GM23338 (cell line): ENCODE measurements around the gene SIGLEC7.

Experiments used
- CREB1 ChIP-seq: fragments of 250-450 bp; sonication (Bioruptor Pico); IDR thresholded peaks from 2 replicates; pipeline ENCODE4 v1.5.0; 2020; ENCODE audit warnings: low read depth, mild to moderate bottlenecking, moderate library complexity
- EZH2 ChIP-seq: fragments of 200-600 bp; sonication (generic); IDR thresholded peaks from one replicate; pipeline ENCODE4 v1.8.0; 2017; ENCODE audit warnings: antibody characterized with exemption, mild to moderate bottlenecking, low read depth; ENCODE audit not compliant: unreplicated experiment
- EZH2phosphoT487 ChIP-seq: fragments of 200-600 bp; sonication (generic); IDR thresholded peaks from one replicate; pipeline ENCODE4 v1.8.1; 2018; ENCODE audit warnings: antibody characterized with exemption; ENCODE audit not compliant: unreplicated experiment
- JUNB ChIP-seq: IDR thresholded peaks from one replicate; pipeline ENCODE4 v1.6.1; 2016; ENCODE audit warnings: antibody characterized with exemption; ENCODE audit not compliant: unreplicated experiment
- NANOG ChIP-seq: IDR thresholded peaks from 2 replicates; pipeline ENCODE4 v1.6.1; 2016; ENCODE audit warnings: antibody characterized with exemption, borderline replicate concordance
- POLR2AphosphoS5 ChIP-seq: IDR thresholded peaks from 2 replicates; pipeline ENCODE4 v1.6.1; 2016; ENCODE audit warnings: antibody characterized with exemption, low read depth
- STAT1 ChIP-seq: IDR thresholded peaks from one replicate; pipeline ENCODE4 v1.6.1; 2016; ENCODE audit warnings: antibody characterized with exemption; ENCODE audit not compliant: unreplicated experiment
- ZNF114 ChIP-seq: fragments of 250-450 bp; sonication (Bioruptor Pico); IDR thresholded peaks from 2 replicates; pipeline ENCODE4 v1.5.0; 2020; ENCODE audit warnings: mild to moderate bottlenecking, moderate library complexity
- ZNF331 ChIP-seq: fragments of 250-450 bp; sonication (Bioruptor Pico); IDR thresholded peaks from 2 replicates; pipeline ENCODE4 v1.5.0; 2020; ENCODE audit warnings: low read depth, mild to moderate bottlenecking, moderate library complexity
- TF ChIP-seq, protein P1 (sequence below), 2 experiments: fragments of 200-600 bp in 1 of 2; sonication (generic) in 1 of 2; conservative IDR thresholded peaks; 2 replicates each; pipeline versions ENCODE4 v1.5.1 to v1.6.1; 2016 to 2017; ENCODE audit warnings: antibody characterized with exemption in 2 of 2, low read depth in 2 of 2, mild to moderate bottlenecking in 2 of 2, moderate library complexity in 1 of 2
- TF ChIP-seq, protein P2 (sequence below): IDR thresholded peaks from 2 replicates; pipeline ENCODE4 v1.6.1; 2016; ENCODE audit warnings: antibody characterized with exemption
- TF ChIP-seq, protein P3 (sequence below): IDR thresholded peaks from one replicate; pipeline ENCODE4 v1.6.1; 2018; ENCODE audit warnings: antibody characterized with exemption; ENCODE audit not compliant: unreplicated experiment
- TF ChIP-seq, protein P4 (sequence below): fragments of 250-450 bp; sonication (Bioruptor Pico); IDR thresholded peaks from 2 replicates; pipeline ENCODE4 v1.5.0; 2020; ENCODE audit warnings: mild to moderate bottlenecking, moderate library complexity

DNA sequence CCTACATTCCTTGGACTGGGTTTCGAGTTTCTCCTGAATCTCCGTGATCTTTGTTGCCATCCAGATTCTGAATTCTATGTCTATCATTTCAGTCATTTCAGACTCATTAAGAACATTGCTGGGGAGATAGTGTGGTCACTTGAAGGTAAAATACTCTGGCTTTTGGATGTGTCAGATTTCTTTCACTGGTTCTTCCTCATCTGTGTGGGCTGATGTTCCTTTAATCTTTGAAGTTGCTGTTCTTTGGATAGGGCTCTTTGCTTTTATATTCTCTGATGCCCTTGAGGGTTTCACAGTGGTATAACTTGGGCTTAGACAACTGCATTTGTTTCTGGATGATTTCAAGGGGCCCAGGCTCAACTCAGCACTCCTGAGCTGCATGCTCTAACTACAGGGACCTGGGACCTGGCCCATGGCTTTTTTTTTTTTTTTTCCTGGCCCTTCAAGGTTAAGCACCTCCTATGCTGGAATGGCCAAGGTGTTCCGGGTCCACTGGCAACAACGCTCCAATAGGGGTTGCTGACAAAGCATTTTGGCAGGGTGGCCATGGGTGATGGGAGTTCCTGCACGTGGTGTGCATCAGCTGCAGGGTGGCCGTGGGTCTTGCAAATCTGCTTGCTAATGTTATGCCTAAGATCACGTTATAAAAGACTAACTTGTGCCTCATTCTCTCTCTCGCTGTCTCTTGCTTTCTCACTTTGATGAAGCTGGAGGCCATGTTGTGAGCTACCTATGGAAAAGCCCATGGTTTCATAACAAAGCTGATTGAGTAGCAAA lies 5.9 kb upstream of the SIGLEC7 start:
- TF ChIP-seq, protein P1, sequence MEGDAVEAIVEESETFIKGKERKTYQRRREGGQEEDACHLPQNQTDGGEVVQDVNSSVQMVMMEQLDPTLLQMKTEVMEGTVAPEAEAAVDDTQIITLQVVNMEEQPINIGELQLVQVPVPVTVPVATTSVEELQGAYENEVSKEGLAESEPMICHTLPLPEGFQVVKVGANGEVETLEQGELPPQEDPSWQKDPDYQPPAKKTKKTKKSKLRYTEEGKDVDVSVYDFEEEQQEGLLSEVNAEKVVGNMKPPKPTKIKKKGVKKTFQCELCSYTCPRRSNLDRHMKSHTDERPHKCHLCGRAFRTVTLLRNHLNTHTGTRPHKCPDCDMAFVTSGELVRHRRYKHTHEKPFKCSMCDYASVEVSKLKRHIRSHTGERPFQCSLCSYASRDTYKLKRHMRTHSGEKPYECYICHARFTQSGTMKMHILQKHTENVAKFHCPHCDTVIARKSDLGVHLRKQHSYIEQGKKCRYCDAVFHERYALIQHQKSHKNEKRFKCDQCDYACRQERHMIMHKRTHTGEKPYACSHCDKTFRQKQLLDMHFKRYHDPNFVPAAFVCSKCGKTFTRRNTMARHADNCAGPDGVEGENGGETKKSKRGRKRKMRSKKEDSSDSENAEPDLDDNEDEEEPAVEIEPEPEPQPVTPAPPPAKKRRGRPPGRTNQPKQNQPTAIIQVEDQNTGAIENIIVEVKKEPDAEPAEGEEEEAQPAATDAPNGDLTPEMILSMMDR (conservative IDR thresholded peaks at IDR 0.05; ENCODE audit: low read depth in 2 of 2), result no peak
- TF ChIP-seq, protein P2, sequence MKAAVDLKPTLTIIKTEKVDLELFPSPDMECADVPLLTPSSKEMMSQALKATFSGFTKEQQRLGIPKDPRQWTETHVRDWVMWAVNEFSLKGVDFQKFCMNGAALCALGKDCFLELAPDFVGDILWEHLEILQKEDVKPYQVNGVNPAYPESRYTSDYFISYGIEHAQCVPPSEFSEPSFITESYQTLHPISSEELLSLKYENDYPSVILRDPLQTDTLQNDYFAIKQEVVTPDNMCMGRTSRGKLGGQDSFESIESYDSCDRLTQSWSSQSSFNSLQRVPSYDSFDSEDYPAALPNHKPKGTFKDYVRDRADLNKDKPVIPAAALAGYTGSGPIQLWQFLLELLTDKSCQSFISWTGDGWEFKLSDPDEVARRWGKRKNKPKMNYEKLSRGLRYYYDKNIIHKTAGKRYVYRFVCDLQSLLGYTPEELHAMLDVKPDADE, result no peak
- TF ChIP-seq EZH2 (no peak), EZH2phosphoT487 (no peak), ZNF114 (no peak), JUNB (no peak), POLR2AphosphoS5 (no peak), CREB1 (CRISPR knock-in tag) (no peak), ZNF331 (no peak), NANOG (no peak), STAT1 (no peak)
- TF ChIP-seq, protein P3, sequence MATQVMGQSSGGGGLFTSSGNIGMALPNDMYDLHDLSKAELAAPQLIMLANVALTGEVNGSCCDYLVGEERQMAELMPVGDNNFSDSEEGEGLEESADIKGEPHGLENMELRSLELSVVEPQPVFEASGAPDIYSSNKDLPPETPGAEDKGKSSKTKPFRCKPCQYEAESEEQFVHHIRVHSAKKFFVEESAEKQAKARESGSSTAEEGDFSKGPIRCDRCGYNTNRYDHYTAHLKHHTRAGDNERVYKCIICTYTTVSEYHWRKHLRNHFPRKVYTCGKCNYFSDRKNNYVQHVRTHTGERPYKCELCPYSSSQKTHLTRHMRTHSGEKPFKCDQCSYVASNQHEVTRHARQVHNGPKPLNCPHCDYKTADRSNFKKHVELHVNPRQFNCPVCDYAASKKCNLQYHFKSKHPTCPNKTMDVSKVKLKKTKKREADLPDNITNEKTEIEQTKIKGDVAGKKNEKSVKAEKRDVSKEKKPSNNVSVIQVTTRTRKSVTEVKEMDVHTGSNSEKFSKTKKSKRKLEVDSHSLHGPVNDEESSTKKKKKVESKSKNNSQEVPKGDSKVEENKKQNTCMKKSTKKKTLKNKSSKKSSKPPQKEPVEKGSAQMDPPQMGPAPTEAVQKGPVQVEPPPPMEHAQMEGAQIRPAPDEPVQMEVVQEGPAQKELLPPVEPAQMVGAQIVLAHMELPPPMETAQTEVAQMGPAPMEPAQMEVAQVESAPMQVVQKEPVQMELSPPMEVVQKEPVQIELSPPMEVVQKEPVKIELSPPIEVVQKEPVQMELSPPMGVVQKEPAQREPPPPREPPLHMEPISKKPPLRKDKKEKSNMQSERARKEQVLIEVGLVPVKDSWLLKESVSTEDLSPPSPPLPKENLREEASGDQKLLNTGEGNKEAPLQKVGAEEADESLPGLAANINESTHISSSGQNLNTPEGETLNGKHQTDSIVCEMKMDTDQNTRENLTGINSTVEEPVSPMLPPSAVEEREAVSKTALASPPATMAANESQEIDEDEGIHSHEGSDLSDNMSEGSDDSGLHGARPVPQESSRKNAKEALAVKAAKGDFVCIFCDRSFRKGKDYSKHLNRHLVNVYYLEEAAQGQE, result no peak
- TF ChIP-seq, protein P4, sequence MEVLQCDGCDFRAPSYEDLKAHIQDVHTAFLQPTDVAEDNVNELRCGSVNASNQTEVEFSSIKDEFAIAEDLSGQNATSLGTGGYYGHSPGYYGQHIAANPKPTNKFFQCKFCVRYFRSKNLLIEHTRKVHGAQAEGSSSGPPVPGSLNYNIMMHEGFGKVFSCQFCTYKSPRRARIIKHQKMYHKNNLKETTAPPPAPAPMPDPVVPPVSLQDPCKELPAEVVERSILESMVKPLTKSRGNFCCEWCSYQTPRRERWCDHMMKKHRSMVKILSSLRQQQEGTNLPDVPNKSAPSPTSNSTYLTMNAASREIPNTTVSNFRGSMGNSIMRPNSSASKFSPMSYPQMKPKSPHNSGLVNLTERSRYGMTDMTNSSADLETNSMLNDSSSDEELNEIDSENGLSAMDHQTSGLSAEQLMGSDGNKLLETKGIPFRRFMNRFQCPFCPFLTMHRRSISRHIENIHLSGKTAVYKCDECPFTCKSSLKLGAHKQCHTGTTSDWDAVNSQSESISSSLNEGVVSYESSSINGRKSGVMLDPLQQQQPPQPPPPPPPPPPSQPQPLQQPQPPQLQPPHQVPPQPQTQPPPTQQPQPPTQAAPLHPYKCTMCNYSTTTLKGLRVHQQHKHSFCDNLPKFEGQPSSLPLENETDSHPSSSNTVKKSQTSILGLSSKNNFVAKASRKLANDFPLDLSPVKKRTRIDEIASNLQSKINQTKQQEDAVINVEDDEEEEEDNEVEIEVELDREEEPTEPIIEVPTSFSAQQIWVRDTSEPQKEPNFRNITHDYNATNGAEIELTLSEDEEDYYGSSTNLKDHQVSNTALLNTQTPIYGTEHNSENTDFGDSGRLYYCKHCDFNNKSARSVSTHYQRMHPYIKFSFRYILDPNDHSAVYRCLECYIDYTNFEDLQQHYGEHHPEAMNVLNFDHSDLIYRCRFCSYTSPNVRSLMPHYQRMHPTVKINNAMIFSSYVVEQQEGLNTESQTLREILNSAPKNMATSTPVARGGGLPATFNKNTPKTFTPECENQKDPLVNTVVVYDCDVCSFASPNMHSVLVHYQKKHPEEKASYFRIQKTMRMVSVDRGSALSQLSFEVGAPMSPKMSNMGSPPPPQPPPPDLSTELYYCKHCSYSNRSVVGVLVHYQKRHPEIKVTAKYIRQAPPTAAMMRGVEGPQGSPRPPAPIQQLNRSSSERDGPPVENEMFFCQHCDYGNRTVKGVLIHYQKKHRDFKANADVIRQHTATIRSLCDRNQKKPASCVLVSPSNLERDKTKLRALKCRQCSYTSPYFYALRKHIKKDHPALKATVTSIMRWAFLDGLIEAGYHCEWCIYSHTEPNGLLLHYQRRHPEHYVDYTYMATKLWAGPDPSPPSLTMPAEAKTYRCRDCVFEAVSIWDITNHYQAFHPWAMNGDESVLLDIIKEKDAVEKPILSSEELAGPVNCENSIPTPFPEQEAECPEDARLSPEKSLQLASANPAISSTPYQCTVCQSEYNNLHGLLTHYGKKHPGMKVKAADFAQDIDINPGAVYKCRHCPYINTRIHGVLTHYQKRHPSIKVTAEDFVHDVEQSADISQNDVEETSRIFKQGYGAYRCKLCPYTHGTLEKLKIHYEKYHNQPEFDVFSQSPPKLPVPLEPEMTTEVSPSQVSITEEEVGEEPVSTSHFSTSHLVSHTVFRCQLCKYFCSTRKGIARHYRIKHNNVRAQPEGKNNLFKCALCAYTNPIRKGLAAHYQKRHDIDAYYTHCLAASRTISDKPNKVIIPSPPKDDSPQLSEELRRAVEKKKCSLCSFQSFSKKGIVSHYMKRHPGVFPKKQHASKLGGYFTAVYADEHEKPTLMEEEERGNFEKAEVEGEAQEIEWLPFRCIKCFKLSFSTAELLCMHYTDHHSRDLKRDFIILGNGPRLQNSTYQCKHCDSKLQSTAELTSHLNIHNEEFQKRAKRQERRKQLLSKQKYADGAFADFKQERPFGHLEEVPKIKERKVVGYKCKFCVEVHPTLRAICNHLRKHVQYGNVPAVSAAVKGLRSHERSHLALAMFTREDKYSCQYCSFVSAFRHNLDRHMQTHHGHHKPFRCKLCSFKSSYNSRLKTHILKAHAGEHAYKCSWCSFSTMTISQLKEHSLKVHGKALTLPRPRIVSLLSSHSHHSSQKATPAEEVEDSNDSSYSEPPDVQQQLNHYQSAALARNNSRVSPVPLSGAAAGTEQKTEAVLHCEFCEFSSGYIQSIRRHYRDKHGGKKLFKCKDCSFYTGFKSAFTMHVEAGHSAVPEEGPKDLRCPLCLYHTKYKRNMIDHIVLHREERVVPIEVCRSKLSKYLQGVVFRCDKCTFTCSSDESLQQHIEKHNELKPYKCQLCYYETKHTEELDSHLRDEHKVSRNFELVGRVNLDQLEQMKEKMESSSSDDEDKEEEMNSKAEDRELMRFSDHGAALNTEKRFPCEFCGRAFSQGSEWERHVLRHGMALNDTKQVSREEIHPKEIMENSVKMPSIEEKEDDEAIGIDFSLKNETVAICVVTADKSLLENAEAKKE (CRISPR knock-in tag), result no peak
